ENCODE measurements around the gene PDE1C.
"Not testable (repeated sequence)": the region's sequence is repeated elsewhere in the genome, so short reads cannot be mapped to it uniquely, and the experiment has no call there.

Gene PDE1C

DNA sequence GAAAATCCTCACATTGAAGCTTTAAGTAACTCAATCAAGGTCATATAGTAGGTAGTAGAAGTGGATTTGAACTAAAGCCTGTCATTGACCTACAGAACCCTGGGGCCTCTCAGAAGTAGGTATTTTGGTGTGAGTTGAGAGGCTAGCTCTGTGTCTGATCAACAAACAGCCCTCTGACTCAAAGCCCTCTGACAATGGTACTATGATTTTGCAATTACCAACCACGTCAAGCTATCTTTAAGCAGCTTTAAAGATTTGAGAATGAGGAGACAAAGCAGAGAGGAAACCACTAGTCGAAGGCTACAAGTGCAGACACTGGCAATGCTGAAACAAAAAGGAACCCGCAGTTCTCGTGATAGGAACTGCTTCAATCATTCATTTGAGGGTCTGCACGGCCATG, 19.0 kb upstream of the PDE1C start:
- TF ChIP-seq, protein P1, sequence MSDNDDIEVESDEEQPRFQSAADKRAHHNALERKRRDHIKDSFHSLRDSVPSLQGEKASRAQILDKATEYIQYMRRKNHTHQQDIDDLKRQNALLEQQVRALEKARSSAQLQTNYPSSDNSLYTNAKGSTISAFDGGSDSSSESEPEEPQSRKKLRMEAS (IDR thresholded peaks at IDR 0.05; ENCODE audit: low read depth, low read length), result no peak
- TF ChIP-seq MYC (IDR thresholded peaks at IDR 0.05; ENCODE audit: low read depth, low read length) (no peak), POLR2A (IDR thresholded peaks at IDR 0.05; ENCODE audit: extremely low read depth, insufficient read length) (no peak)
- TF ChIP-seq, protein P2, sequence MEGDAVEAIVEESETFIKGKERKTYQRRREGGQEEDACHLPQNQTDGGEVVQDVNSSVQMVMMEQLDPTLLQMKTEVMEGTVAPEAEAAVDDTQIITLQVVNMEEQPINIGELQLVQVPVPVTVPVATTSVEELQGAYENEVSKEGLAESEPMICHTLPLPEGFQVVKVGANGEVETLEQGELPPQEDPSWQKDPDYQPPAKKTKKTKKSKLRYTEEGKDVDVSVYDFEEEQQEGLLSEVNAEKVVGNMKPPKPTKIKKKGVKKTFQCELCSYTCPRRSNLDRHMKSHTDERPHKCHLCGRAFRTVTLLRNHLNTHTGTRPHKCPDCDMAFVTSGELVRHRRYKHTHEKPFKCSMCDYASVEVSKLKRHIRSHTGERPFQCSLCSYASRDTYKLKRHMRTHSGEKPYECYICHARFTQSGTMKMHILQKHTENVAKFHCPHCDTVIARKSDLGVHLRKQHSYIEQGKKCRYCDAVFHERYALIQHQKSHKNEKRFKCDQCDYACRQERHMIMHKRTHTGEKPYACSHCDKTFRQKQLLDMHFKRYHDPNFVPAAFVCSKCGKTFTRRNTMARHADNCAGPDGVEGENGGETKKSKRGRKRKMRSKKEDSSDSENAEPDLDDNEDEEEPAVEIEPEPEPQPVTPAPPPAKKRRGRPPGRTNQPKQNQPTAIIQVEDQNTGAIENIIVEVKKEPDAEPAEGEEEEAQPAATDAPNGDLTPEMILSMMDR (IDR thresholded peaks at IDR 0.05; ENCODE audit: low read depth, low read length), result no peak
- no peak overlapping the region for H3K4me3 ChIP-seq (ENCODE audit: low read depth, low read length)
- DNase-seq (ENCODE audit: low read depth), result no peak

DNA sequence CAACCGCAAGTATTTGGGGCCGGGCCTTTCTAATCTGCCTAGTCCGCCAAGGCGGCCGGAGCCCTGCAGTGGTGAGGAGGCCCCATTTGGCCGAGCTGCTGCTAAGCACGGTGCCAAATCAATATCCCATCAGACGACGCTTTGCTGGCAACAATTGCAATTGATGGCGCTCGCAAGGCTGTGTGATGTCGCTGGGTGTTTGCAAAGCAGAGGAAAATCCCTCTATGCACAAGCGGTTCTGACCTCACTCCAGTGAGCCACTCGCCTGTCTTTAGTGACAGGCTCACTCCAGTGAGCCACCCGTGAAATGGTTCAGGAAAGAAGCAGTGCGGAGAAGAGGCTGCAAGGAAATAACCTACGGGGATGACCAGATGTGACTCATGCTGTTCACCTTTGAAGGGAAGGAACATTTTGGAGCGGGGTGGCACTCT, 18.3 kb upstream of the PDE1C start:
- no peak for DNase-seq (ENCODE audit: low read depth)
- no peak overlapping the region for H3K4me3 ChIP-seq (ENCODE audit: low read depth, low read length)
- TF ChIP-seq, protein P1 (IDR thresholded peaks at IDR 0.05; ENCODE audit: low read depth, low read length), result no peak
- TF ChIP-seq MYC (IDR thresholded peaks at IDR 0.05; ENCODE audit: low read depth, low read length) (no peak), POLR2A (IDR thresholded peaks at IDR 0.05; ENCODE audit: extremely low read depth, insufficient read length) (no peak)
- TF ChIP-seq, protein P2 (IDR thresholded peaks at IDR 0.05; ENCODE audit: low read depth, low read length), result no peak

DNA sequence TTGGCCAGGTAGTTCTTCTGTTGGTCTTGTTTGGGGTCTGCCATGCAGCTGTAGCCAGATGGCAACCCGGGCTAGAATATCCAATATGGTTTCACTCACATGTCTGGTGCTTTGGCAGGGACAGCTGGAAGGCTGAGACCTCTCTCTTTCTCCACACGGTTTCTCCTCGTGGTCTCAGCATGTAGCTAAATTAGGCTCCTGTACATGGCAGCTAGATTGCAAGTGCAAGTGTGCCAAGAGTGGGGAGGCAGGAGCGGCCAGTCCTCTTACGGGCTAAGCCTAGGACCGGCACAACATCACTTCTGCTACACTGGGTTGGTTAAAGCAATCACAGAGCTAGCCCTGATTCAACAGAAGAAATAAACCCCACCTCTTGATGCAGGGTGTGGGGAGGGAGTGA, 9.3 kb upstream of the PDE1C start:
- no peak for TF ChIP-seq POLR2A (IDR thresholded peaks at IDR 0.05; ENCODE audit: extremely low read depth, insufficient read length)
- TF ChIP-seq MYC (IDR thresholded peaks at IDR 0.05; ENCODE audit: low read depth, low read length), result no peak
- TF ChIP-seq, protein P1 (IDR thresholded peaks at IDR 0.05; ENCODE audit: low read depth, low read length), result no peak
- TF ChIP-seq, protein P2 (IDR thresholded peaks at IDR 0.05; ENCODE audit: low read depth, low read length), result no peak
- no peak for DNase-seq (ENCODE audit: low read depth)
- H3K4me3 ChIP-seq (ENCODE audit: low read depth, low read length), result no peak overlapping the region

DNA sequence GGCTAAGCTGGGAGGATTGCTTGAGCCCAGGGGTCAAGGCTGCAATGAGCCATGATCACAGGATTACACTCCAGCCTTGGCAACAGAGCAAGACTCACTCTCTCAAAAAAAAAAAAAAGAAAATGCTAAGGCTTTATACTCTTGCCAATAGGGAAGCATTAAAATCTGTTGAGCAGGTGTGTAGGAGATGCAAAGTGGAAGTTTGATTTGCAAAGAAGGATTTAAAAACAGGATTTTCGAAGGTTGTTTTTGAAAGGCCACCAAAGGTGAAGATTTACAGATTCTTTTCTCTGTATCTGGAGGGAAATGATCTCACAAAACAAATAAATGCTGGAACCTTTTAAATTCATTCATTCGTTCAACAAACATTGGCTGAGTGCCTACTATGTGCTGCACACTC, 8.6 kb upstream of the PDE1C start:
- H3K4me3 ChIP-seq (ENCODE audit: low read depth, low read length), result no peak overlapping the region
- no peak for DNase-seq (ENCODE audit: low read depth)
- TF ChIP-seq, protein P2 (IDR thresholded peaks at IDR 0.05; ENCODE audit: low read depth, low read length), result no peak
- TF ChIP-seq MYC (IDR thresholded peaks at IDR 0.05; ENCODE audit: low read depth, low read length), result no peak
- TF ChIP-seq, protein P1 (IDR thresholded peaks at IDR 0.05; ENCODE audit: low read depth, low read length), result no peak
- no peak for TF ChIP-seq POLR2A (IDR thresholded peaks at IDR 0.05; ENCODE audit: extremely low read depth, insufficient read length)

DNA sequence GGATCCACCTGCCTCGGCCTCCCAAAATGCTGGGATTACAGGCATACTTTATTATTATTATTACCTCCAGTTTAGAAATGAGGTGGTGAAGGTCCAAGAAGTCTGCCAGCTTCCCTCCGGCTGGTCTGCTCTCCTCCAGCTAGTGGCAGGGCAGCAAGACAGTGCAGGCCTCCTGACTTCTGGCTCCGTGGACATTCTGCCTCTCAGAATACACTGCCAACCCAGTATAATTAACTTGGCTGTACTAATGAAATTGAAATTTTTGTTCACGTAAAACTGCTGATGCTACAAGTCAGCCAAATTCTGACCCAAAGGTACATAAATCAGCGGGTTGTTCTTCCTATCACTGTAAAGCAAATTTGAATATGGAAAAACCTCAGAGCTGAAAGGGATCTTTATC, 7.6 kb upstream of the PDE1C start:
- H3K4me3 ChIP-seq (ENCODE audit: low read depth, low read length), result no peak overlapping the region
- DNase-seq (ENCODE audit: low read depth), result no peak
- TF ChIP-seq, protein P1 (IDR thresholded peaks at IDR 0.05; ENCODE audit: low read depth, low read length), result no peak
- TF ChIP-seq MYC (IDR thresholded peaks at IDR 0.05; ENCODE audit: low read depth, low read length) (no peak), POLR2A (IDR thresholded peaks at IDR 0.05; ENCODE audit: extremely low read depth, insufficient read length) (no peak)
- TF ChIP-seq, protein P2 (IDR thresholded peaks at IDR 0.05; ENCODE audit: low read depth, low read length), result no peak

DNA sequence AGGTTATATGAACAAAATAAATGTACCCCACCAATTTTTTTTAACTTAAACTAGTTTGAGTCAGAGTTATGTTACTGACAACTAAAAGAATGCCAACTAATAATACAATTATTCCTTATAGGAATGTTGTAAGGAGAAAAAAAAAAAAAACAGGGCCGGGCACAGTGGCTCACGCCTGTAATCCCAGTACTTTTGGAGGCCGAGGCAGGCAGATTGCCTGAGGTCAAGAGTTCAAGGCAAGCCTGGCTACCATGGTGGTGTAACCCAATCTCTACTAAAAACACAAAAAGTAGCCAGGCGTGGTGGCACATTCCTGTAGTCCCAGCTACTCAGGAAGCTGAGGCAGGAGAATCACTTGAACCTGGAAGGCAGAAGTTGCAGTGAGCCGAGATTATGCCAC, 6.6 kb upstream of the PDE1C start:
- DNase-seq (ENCODE audit: low read depth); H3K4me3 ChIP-seq (ENCODE audit: low read depth, low read length): not testable (repeated sequence)

Measured in NB4 (cell line).